NCI-H774 (cell line): ENCODE results near the gene SPTA1.
"Not testable (repeated sequence)": the region's sequence is repeated elsewhere in the genome, so short reads cannot be mapped to it uniquely, and the experiment has no call there.

Source experiments
- DNase-seq: peaks from one replicate; lab custom pipeline; 2025; lab: John Stamatoyannopoulos, UW

Gene SPTA1

DNA sequence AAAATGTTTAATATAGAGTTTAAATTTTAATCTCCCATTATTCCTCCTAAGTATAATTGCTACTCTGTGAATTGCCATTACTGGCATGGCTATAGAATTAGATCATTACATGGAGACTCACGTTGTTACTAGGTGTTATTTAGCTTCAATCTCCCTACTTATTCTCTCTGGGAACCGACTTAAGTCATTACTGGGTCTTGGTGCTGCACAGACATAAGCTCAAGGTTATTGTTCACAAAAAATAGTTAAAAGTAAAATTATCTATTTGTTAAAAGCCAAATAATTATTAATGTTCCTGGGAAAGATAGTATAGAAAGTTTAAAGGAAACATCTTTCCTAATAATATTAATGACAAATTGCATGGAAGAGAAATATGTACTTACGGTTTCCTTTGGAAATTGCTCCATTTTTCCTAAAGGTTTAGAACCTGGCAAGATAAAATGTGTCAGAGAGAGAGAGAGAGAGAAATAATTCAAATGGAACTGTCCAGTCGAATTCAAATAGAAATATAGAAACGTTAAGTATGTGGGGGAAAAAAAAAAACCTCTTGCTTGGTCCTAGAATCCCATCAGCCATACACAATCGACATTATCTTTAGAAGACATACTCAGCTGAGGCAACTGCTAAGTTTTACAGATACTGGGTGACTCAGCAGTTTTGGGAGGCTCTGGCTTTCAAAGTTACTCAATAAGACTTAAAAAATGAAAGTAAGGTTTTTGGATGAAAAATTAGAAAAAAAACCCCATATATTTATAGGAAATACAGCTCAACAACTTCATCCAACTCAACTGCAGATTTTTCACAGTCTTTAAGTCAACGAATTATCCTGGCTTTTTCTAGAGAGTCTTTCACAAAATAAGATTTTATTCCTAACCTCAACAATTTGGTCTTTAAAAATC is at the start of gene SPTA1:
Gene SPTA1, minus strand, starts transcription at position 605 of the 899 bp plus-strand sequence. Its CDS starts 198 bp downstream, at position 407.
- DNase-seq, result no peak

DNA sequence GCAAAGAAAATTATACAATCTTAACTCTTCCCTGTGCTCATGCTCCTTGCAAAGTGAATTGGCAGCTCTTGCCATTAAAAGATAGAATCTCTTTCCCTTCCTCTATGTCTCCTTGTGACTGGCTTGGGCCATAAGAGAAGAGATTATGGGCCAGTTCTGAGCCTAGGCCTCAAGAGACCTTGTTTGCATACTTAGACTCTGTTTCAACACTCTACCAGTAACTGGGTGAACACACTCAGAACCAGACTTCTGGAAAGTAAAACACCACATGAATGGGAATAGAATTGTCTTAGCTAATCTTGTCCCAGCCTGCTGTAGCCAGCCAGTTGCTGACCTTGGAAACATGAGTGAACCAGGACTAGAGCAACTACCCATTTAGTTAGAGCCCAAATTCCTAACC is 49.3 kb upstream of the SPTA1 start:
- no peak for DNase-seq

DNA sequence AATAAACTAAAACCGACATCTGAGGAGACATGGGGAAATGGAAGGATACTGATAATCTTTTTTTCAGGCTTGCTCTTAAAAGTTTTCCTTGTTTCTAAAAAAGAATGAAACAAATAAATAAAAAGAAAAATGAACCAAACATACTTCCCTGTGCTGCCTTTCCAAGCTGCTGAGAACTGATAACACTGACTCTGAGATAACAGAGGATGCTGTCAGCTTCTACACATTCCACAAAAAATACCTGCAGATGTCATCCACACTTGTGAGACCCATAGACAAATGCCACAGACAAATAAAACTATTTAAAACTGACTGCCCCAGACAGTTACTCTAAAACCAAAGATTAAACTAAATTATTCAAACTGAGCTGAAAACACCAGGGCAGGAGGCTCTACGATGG is 46.0 kb upstream of the SPTA1 start:
- no peak for DNase-seq

GRCh38 chr1:158731707-158732106 is 45.2 kb upstream of the SPTA1 start:
- DNase-seq, result no peak

- DNase-seq, result no peak
Measured at GRCh38 chr1:158730453-158730852, 43.9 kb upstream of the SPTA1 start.

DNA sequence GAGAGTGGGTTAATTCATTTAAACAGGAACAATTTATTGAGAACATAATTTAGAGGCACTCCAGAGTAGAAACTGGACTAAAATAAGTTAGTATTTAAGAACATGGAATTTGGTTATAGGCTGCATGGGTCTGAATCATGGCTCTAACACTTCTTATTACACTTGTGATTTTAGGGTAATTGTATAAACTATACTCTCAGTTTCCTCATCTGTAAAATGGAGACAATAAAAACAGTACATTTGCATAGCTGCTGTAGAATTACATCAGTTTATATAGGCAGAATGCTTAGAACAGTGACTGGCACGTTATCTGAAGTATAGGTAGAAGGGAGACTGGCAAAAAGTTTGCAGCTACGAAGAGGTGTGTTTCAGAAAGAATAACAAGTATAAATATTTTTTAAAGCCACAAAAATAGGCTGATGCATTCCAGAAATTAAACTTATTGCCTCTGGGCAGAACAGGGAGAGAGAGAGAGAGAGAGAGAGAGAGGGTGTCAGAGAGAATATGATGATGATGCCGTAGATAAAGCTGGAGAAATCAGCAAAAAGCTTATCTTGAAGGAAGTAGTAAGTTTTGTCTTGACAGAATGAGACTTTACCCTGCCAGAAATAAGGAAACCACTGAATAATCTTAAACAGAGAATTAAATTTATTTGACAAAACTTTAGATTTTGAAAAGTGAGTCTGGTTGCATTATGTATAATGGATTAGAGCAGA is 42.2 kb upstream of the SPTA1 start:
- DNase-seq, result no peak

GRCh38 chr1:158724442-158724841 is 37.9 kb upstream of the SPTA1 start:
- no peak for DNase-seq

DNA sequence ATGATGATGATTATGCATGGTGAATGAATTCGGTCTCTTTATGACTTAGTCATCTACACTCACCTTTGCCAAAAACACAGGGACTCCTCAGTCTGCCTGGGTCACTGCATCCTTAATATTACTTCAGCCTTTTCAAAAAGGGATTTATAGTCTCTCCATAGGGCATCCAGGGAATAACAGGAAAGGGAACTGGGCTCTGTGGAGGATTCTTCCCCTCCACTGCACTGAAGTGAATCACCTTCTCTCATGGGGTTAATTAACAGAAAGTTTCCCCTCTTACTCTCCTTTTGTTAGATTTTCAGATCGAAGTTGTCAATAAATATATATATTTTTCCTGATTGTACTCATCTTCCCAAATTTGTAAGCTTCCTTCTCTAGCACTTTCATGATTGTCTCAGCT is 34.1 kb upstream of the SPTA1 start, which contains the start of gene OR6K3:
Gene OR6K3, minus strand, starts transcription at position 101 of the 400 bp plus-strand sequence. CDS start 2,605 bp downstream, outside the sequence.
- DNase-seq, result no peak

- DNase-seq, result no peak
Measured at GRCh38 chr1:158719664-158720063, 33.1 kb upstream of the SPTA1 start.

- DNase-seq, result no peak
Measured at GRCh38 chr1:158717344-158717743, 30.8 kb upstream of the SPTA1 start.

- DNase-seq, result no peak
Measured at GRCh38 chr1:158716335-158716734, 29.8 kb upstream of the SPTA1 start.

DNA sequence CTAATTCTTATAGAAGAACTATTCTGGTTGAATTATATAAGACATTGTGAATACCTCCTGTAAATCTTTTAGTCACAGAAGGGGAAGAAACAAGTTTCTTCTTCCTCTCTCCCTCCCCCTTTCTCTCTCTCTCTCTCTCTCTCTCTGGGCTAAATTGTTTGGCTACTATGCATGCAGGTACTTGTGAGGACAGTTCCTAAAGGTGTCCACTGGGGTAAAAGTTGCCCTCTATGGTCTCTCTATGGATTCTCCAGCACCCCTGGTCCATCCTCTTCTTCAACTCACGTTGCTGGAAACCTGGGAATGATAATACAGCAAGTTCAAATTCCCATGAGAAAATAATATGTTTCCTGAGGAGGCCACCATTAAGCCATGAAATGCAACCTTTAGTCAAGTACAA is 28.2 kb upstream of the SPTA1 start:
- DNase-seq, result no peak

DNA sequence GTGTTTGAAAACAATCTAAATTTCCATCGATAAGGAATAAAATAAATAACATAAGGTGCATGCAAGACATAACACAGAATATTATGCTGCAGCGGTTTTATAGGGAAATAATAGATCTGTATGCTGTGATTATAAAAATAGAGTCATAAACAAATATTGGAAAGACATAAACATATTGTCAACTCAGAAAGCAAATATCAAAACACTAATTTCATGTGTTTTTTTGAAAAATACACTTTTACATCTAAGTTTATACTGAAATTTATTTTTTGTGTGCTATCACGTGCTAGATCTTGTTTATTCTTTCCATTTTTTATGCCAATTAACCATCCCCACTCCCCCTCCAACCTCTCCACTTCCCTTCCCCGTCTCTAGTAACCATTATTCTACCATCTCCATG is 24.6 kb upstream of the SPTA1 start:
- no peak for DNase-seq

DNA sequence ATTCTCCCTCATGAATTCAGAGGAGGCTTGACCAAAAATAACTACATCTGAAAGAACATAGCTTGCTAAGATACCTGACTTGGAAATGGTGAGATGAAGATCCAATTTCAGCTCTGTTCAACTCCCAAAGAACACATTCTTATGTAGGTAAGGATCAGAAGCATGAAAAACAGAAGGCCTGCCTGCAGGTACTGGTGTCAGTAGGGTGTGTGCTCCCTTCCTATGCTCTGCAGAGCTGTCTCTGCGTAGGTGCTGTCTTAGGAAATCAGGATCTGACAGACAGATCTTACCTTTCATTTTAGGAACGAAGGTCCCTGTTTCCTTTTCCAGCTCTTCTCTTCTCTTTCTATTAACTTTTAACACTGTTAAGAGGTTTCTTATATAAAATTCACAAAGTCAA is 19.6 kb upstream of the SPTA1 start:
- DNase-seq, result no peak

GRCh38 chr1:158700552-158700951 is 14.0 kb upstream of the SPTA1 start, which contains the start of gene OR6K2:
TSS of gene OR6K2 (minus strand) at chr1:158700652. CDS start at chr1:158700652, 0 bp downstream.
- DNase-seq, result no peak

DNA sequence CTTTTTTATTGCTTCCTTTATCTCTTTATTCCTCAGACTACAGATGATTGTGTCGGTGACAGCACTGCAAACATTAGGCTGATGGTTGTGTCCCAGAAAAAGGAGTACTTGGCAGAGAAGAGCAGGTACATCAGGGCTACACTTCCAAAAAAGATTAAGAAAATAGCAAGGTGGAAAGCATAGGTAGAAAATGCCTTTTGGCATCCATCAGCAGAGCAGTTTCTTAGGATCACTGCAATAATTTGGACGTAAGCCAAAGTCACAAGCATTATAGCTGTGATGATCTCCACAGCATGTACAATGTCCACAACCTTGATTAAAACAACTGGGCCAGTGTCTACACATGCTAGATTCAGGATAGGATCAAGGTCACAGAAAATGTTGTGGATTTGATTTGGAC is 8.1 kb upstream of the SPTA1 start:
- DNase-seq, result no peak

- DNase-seq, result no peak
Measured at GRCh38 chr1:158692356-158692755, 5.8 kb upstream of the SPTA1 start.

DNA sequence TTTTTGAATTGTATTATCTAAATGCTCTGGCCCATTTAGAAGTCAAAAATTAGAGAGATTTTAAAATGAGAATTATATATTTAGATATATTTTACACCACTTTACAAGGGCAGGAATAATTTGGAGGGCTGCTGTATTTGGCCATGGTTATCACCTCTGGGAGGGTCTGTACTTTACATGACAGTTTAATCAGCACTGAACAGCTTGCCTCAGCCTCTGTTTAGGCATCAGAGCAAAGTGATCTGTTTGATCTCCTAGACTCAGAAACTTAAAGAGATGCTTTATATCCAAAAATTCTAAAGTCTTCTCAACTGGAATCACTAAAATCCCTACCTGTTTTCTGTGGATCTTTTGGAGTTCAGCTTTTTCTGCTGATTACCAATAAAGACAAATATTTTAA is 5.4 kb upstream of the SPTA1 start:
- DNase-seq, result no peak

GRCh38 chr1:158691149-158691548 is 4.6 kb upstream of the SPTA1 start:
- not testable (repeated sequence) for DNase-seq

GRCh38 chr1:158689875-158690274 is 3.4 kb upstream of the SPTA1 start:
- DNase-seq, result no peak

DNA sequence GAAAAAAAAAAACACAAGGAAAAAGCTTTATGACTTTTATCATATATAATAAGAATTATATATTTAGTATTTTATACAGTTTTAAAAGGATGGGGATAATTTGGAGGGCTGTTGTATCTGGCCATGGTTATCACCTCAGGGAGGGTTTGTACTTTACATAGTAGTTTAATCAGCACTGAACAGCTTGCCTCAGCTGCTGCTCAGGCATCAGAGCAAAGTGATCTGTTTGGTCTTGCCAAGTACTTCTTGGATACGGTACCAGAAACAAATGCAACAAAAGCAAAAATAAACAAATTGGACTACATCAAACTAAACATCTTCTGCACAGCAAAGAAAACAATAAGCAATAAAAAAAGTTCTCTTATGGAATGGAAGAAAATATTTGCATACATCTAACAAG is 2.6 kb upstream of the SPTA1 start:
- no peak for DNase-seq

GRCh38 chr1:158688343-158688742 is 1.8 kb upstream of the SPTA1 start:
- not testable (repeated sequence) for DNase-seq

DNA sequence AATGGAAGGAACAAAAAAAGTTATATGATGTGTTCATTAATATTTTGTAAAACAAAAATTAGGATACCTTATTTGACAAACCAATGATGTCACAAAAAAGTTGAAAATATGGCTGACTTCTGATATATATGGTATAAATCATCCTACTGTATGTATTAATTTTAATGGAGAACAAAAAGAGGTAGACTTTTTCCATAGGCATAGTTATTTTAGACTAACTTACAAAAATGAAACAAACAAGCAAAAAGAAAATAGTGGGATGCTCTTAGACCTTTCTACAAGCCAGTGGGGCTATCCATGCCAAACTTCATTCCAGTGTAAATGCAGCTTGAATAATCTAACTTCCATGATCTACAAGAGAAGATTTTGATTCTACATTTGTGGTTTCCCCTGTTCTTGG is 522 bp upstream of the SPTA1 start:
- DNase-seq, result no peak
